ENCODE measurements around the gene ANK3.

ANK3 gene

GRCh38 chr10:60376221-60377041 lies 13.2 kb downstream of the ANK3 start:
- no peak for DNase-seq

- DNase-seq, result no peak
Measured at GRCh38 chr10:60375293-60376004, 14.2 kb downstream of the ANK3 start.

- DNase-seq, result no peak
Measured at GRCh38 chr10:60374836-60375235, 14.8 kb downstream of the ANK3 start.

- no peak for DNase-seq
Measured at GRCh38 chr10:60372436-60372835, 17.2 kb downstream of the ANK3 start.

GRCh38 chr10:60369547-60369930 lies 20.1 kb downstream of the ANK3 start:
- DNase-seq, result no peak

- DNase-seq, result no peak
Measured at GRCh38 chr10:60368875-60369546, 20.7 kb downstream of the ANK3 start.

GRCh38 chr10:60367901-60368300 lies 21.8 kb downstream of the ANK3 start:
- no peak for DNase-seq

GRCh38 chr10:60367431-60367830 lies 22.2 kb downstream of the ANK3 start:
- DNase-seq, result no peak

- DNase-seq, result no peak
Measured at GRCh38 chr10:60367024-60367423, 22.7 kb downstream of the ANK3 start.

- DNase-seq, result no peak
Measured at GRCh38 chr10:60363187-60363586, 26.5 kb downstream of the ANK3 start.

- no peak for DNase-seq
Measured at GRCh38 chr10:60362461-60362860, 27.2 kb downstream of the ANK3 start.

- no peak for DNase-seq
Measured at GRCh38 chr10:60359066-60359465, 30.6 kb downstream of the ANK3 start.

GRCh38 chr10:60358282-60358681 lies 31.4 kb downstream of the ANK3 start:
- no peak for DNase-seq

GRCh38 chr10:60353519-60354258 lies 36.0 kb downstream of the ANK3 start:
- DNase-seq, result no peak

GRCh38 chr10:60352105-60352504 lies 37.6 kb downstream of the ANK3 start:
- DNase-seq, result no peak

GRCh38 chr10:60351191-60351853 lies 38.4 kb downstream of the ANK3 start:
- DNase-seq, result no peak

- DNase-seq, result no peak
Measured at GRCh38 chr10:60350400-60350799, 39.3 kb downstream of the ANK3 start.

GRCh38 chr10:60349426-60349825 lies 40.2 kb downstream of the ANK3 start:
- DNase-seq, result no peak

- DNase-seq, result no peak
Measured at GRCh38 chr10:60348982-60349381, 40.7 kb downstream of the ANK3 start.

GRCh38 chr10:60347270-60347669 lies 42.4 kb downstream of the ANK3 start:
- no peak for DNase-seq

- DNase-seq, result no peak
Measured at GRCh38 chr10:60346661-60347060, 43.0 kb downstream of the ANK3 start.

GRCh38 chr10:60343254-60343653 lies 46.4 kb downstream of the ANK3 start:
- no peak for DNase-seq

- DNase-seq, result no peak
Measured at GRCh38 chr10:60341969-60342368, 47.7 kb downstream of the ANK3 start.
